Middle frontal gyrus (tissue), 1 donor: ENCODE data around the gene SCAPER.

Experiments
- DNase-seq: peaks from one replicate; pipeline ENCODE4 v3.0.0-alpha.2; 2015; ENCODE audit warnings: low spot score; ENCODE audit errors: extremely low spot score

SCAPER gene

GRCh38 chr15:76366714-76367113 lies 538.4 kb downstream of the SCAPER start:
- no peak for DNase-seq

GRCh38 chr15:76363251-76363650 lies 541.9 kb downstream of the SCAPER start:
- no peak for DNase-seq

GRCh38 chr15:76360416-76360815 lies 544.7 kb downstream of the SCAPER start:
- no peak for DNase-seq

- DNase-seq = no peak
Observed at GRCh38 chr15:76359152-76359551, 546.0 kb downstream of the SCAPER start.

GRCh38 chr15:76358453-76358852 lies 546.7 kb downstream of the SCAPER start:
- DNase-seq = no peak

- no peak for DNase-seq
Observed at GRCh38 chr15:76354823-76355440, 550.2 kb downstream of the SCAPER start.

- DNase-seq = no peak
Observed at GRCh38 chr15:76353903-76354302, 551.2 kb downstream of the SCAPER start.

- DNase-seq = no peak
Observed at GRCh38 chr15:76353023-76353577, 552.0 kb downstream of the SCAPER start.

GRCh38 chr15:76349301-76350070 lies 555.7 kb downstream of the SCAPER start:
- no peak for DNase-seq

- DNase-seq = no peak
Observed at GRCh38 chr15:76347482-76348055, 557.6 kb downstream of the SCAPER start.

- no peak for DNase-seq
Observed at GRCh38 chr15:76346669-76347481, 558.3 kb downstream of the SCAPER start.

- DNase-seq = no peak
Observed at GRCh38 chr15:76345880-76346668, 559.1 kb downstream of the SCAPER start.

GRCh38 chr15:76345583-76345879 lies 559.6 kb downstream of the SCAPER start:
- no peak for DNase-seq

- no peak for DNase-seq
Observed at GRCh38 chr15:76344893-76345582, 560.1 kb downstream of the SCAPER start.

- no peak for DNase-seq
Observed at GRCh38 chr15:76343313-76343996, 561.7 kb downstream of the SCAPER start.

GRCh38 chr15:76342382-76343201 lies 562.5 kb downstream of the SCAPER start:
- DNase-seq = no peak

GRCh38 chr15:76342058-76342381 lies 563.1 kb downstream of the SCAPER start:
- no peak for DNase-seq

- no peak for DNase-seq
Observed at GRCh38 chr15:76341366-76342057, 563.6 kb downstream of the SCAPER start.
